OCI-LY7 (cell line): ENCODE results near the gene CTBP2. TPM values are rescaled to one million over a fixed set of nuclear protein-coding genes. Genes with fewer than 3 reads are reported as not detected.
"Not testable (repeated sequence)": the region's sequence is repeated elsewhere in the genome, so short reads cannot be mapped to it uniquely, and the experiment has no call there.

Experiments
- BruUV-seq: library from RNA; stranded (reverse); fragments of 400-500 nt; replicated peaks from 2 replicates; lab custom pipeline; 2021; lab: Mats Ljungman, UMichigan
- CTCF ChIA-PET: fragments of 300-600 bp; sonication (Branson Sonifier 250); formaldehyde crosslinking; loops from one replicate; lab custom pipeline; 2022; ENCODE audit warnings: antibody characterized with exemption; ENCODE audit not compliant: unreplicated experiment; lab: Charles Lee
- POLR2A ChIA-PET: fragments of 300-600 bp; sonication (Branson Sonifier 250); formaldehyde crosslinking; loops from one replicate; lab custom pipeline; 2022; ENCODE audit warnings: antibody characterized with exemption; lab: Charles Lee
- DNase-seq: peaks from one replicate; pipeline ENCODE4 v3.0.0-alpha.2; 2015; ENCODE audit warnings: low spot score
- H2AFZ ChIP-seq: fragments of 200-600 bp; sonication (generic), shearing (Covaris generic); 2 replicates; pipeline ENCODE4 v1.6.1; 2014; ENCODE audit warnings: mild to moderate bottlenecking, antibody characterized with exemption, low read length, moderate library complexity
- H3K27ac ChIP-seq: fragments of 200-600 bp; sonication (generic); 2 replicates; pipeline ENCODE4 v1.5.1; 2014; ENCODE audit warnings: mixed run types, low read depth, mild to moderate bottlenecking, moderate library complexity, low read length, inconsistent platforms; ENCODE audit not compliant: poor library complexity, severe bottlenecking
- H3K36me3 ChIP-seq: fragments of 200-600 bp; sonication (generic); 2 replicates; pipeline ENCODE4 v1.6.1; 2014; ENCODE audit warnings: mild to moderate bottlenecking, antibody characterized with exemption, low read length, moderate library complexity, mixed read lengths; ENCODE audit not compliant: insufficient read depth
- H3K4me1 ChIP-seq: fragments of 200-600 bp; sonication (generic); 2 replicates; pipeline ENCODE4 v1.5.1; 2014; ENCODE audit warnings: mild to moderate bottlenecking, low read length; ENCODE audit not compliant: insufficient read depth, poor library complexity, severe bottlenecking
- H3K4me2 ChIP-seq: fragments of 200-600 bp; sonication (generic); 2 replicates; pipeline ENCODE4 v1.6.1; 2014; ENCODE audit warnings: mild to moderate bottlenecking, low read length
- H3K4me3 ChIP-seq: fragments of 200-600 bp; sonication (generic); 2 replicates; pipeline ENCODE4 v1.5.1; 2014; ENCODE audit warnings: mild to moderate bottlenecking, low read depth, low read length; ENCODE audit not compliant: poor library complexity, severe bottlenecking
- H3K79me2 ChIP-seq: fragments of 200-600 bp; sonication (generic); 2 replicates; pipeline ENCODE4 v1.6.1; 2016; ENCODE audit warnings: low read depth, mild to moderate bottlenecking, low read length, moderate library complexity, mixed read lengths; ENCODE audit not compliant: insufficient read depth
- H3K9me2 ChIP-seq: fragments of 200-600 bp; sonication (generic); 2 replicates; pipeline ENCODE4 v1.6.1; 2016; ENCODE audit warnings: mild to moderate bottlenecking, low read length, mixed read lengths; ENCODE audit not compliant: insufficient read depth
- H3K9me3 ChIP-seq: fragments of 200-600 bp; sonication (generic); 2 replicates; pipeline ENCODE4 v1.6.1; 2014; ENCODE audit warnings: mild to moderate bottlenecking, mixed run types, low read length, mixed read lengths
- H4K20me1 ChIP-seq: fragments of 200-600 bp; sonication (generic); 2 replicates; pipeline ENCODE4 v1.6.1; 2014; ENCODE audit warnings: mild to moderate bottlenecking, antibody characterized with exemption, low read length, moderate library complexity, mixed read lengths; ENCODE audit not compliant: insufficient read depth
- CTCF ChIP-seq: fragments of 200-600 bp; sonication (generic); conservative IDR thresholded peaks from 2 replicates; pipeline ENCODE4 v1.5.1; 2014; ENCODE audit warnings: mild to moderate bottlenecking, antibody characterized with exemption, low read length, moderate library complexity, mixed read lengths
- EZH2phosphoT487 ChIP-seq: fragments of 200-600 bp; sonication (generic); IDR thresholded peaks from 2 replicates; pipeline ENCODE4 v1.6.1; 2018; ENCODE audit warnings: low read depth, borderline replicate concordance, mild to moderate bottlenecking, mixed run types, antibody characterized with exemption, low read length, moderate library complexity, mixed read lengths
- intact Hi-C: fragments of 100-400 bp; cut with micrococcal nuclease; formaldehyde crosslinking; loops from one replicate; pipeline ENCODE4 v1.10.0; 2022; ENCODE audit not compliant: unreplicated experiment
- total RNA-seq, 2 experiments: library from RNA; depleted of rRNA in 1 of 2; stranded (reverse); fragments of >200 nt in 1 of 2; shearing (Covaris generic) in 1 of 2; gene quantifications; 2 replicates each; pipeline ENCODE4 v1.2.3, GENCODE V29; 2014 to 2022

Gene CTBP2
- total RNA-seq, 2 experiments from 2014 or later = not detected

DNA sequence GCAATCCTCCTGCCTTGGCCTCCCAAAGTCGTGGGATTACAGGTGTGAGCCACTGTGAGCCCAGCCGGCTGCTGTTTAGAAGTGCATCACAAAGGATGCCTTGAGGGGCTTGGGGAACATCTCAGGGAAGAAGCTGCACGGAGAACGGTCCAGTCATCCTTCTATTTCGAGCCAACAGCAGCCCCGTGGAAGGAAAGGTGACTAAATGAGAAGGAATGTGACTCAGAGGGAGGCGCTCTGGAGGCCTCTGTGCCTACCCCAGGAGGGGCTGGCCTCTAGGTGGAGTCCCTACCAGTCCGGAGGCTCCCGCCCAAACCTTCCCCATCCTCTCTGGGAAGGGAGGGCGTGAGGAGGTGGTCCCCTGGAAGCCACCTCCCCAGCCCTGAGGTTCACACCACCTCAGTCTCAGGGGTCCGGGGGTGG lies 76.2 kb downstream of the CTBP2 start:
- Histone ChIP-seq H3K4me1 (no peaks in the 10 kb centered on the region), H3K36me3 (no peaks in the 10 kb centered on the region), H2AFZ (no peak overlapping the region), H3K4me3 (no peak overlapping the region), H3K4me2 (no peak overlapping the region), H3K79me2 (no peaks in the 10 kb centered on the region), H3K27ac (no peak overlapping the region), H3K9me2 (no peaks in the 10 kb centered on the region), H4K20me1 (no peaks in the 10 kb centered on the region), H3K9me3 (no peaks in the 10 kb centered on the region)
- POLR2A ChIA-PET = interaction anchor here (1.6 kb wide), 1 partner anchor 19 kb away, joined by 4 read pairs; no protein-coding TSS in a partner anchor
- TF ChIP-seq CTCF = no peak
- TF ChIP-seq EZH2phosphoT487 = no peak
- no TSS peak for BruUV-seq
- CTCF ChIA-PET = no interaction called here
- no peak for DNase-seq
- intact Hi-C loops = no loop called here

DNA sequence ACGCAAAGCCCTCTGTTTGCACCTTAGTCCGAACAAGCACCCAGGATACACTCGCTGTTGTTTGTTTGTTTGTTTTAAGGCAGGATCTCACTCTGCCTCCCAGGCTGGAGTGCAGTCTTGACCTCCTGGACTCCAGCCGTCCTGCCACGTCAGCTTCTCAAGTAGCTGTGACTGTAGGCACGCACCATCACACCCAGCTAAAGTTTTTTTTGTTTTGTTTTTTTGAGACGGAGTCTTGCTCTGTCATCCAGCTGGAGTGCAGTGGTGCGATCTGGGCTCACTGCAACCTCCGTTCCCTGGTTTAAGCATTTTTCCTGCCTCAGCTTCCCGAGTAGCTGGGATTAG lies 76.8 kb downstream of the CTBP2 start:
- no peaks in the 10 kb centered on the region for H4K20me1 ChIP-seq
- POLR2A ChIA-PET = interaction anchor here (0.6 kb wide), 1 partner anchor 144 kb away, joined by 3 read pairs; no protein-coding TSS in a partner anchor
- no peak overlapping the region for H3K4me2 ChIP-seq
- BruUV-seq = no TSS peak
- no peaks in the 10 kb centered on the region for H3K36me3 ChIP-seq
- intact Hi-C loops = no loop called here
- no peak for TF ChIP-seq CTCF
- no peak for TF ChIP-seq EZH2phosphoT487
- H3K9me2 ChIP-seq = no peaks in the 10 kb centered on the region
- H3K9me3 ChIP-seq = no peaks in the 10 kb centered on the region
- CTCF ChIA-PET = interaction anchor here (0.9 kb wide), 1 partner anchor 22 kb away, joined by 3 read pairs; no protein-coding TSS in a partner anchor
- no peak overlapping the region for H3K27ac ChIP-seq
- no peaks in the 10 kb centered on the region for H3K79me2 ChIP-seq
- H2AFZ ChIP-seq = no peak overlapping the region
- H3K4me3 ChIP-seq = no peak overlapping the region
- no peak for DNase-seq
- no peaks in the 10 kb centered on the region for H3K4me1 ChIP-seq

DNA sequence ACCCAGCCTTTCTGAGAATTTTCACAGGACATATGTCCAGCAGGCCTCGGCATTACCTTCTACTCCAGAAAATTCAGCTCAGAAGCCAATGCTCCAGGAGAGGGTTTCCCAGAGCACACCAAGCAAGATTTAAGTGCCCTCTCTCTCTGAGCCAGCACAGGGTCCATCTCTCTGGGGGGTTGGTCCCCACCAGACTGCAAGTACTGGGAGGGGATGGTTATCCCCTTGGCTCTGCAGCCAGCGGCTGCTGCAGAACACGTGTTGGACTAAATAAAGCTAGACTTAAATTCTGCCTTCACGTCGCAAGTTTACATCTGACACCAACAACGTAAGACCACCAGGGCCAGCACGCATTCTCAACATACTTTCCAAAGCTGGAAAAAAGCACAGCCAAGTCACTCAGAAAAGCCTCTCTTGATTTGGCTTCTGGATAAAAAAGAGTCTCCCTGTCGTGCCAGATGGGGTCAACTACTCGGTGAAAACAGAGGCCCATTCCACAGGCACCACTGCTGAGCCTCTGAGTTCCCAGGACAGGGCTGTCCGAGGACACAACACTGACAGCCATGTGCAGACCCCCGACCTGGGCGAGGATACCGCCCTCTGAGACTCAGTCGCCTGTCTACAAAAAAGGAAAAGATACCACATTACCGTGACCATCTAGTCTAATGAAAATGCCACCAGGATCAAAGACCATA lies 77.3 kb downstream of the CTBP2 start:
- no peaks in the 10 kb centered on the region for H3K36me3 ChIP-seq
- intact Hi-C loops = no loop called here
- H3K4me3 ChIP-seq = no peak overlapping the region
- H3K27ac ChIP-seq = no peak overlapping the region
- no peaks in the 10 kb centered on the region for H4K20me1 ChIP-seq
- no peak overlapping the region for H3K4me2 ChIP-seq
- H3K79me2 ChIP-seq = no peaks in the 10 kb centered on the region
- no peaks in the 10 kb centered on the region for H3K9me2 ChIP-seq
- H3K4me1 ChIP-seq = no peaks in the 10 kb centered on the region
- no peaks in the 10 kb centered on the region for H3K9me3 ChIP-seq
- DNase-seq = no peak
- TF ChIP-seq CTCF (no peak), EZH2phosphoT487 (no peak)
- BruUV-seq = no TSS peak
- CTCF ChIA-PET = interaction anchor here (0.9 kb wide), 1 partner anchor 22 kb away, joined by 3 read pairs; no protein-coding TSS in a partner anchor
- H2AFZ ChIP-seq = no peak overlapping the region
- POLR2A ChIA-PET = no interaction called here

GRCh38 chr10:125082471-125082870 lies 77.9 kb downstream of the CTBP2 start:
- H3K27ac ChIP-seq, H3K9me3 ChIP-seq, BruUV-seq, H3K36me3 ChIP-seq, intact Hi-C loops, H3K9me2 ChIP-seq, H2AFZ ChIP-seq, POLR2A ChIA-PET, H3K4me1 ChIP-seq, DNase-seq, H3K4me2 ChIP-seq, H3K79me2 ChIP-seq, H4K20me1 ChIP-seq, H3K4me3 ChIP-seq: not testable (repeated sequence)
- CTCF ChIA-PET = interaction anchor here (0.7 kb wide), 1 partner anchor 302 kb away, joined by 3 read pairs; no protein-coding TSS in a partner anchor
